Uterus (tissue), 2 donors: ENCODE data around the gene FH.

Experiments
- POLR2A ChIP-seq, 2 donors: fragments of 450-650 bp; IDR thresholded peaks; one replicate each; pipeline ENCODE4 v1.6.1; 2016; ENCODE audit warnings: antibody characterized with exemption in 2 of 2, mild to moderate bottlenecking in 1 of 2, moderate library complexity in 1 of 2
- TF ChIP-seq, protein P1 (sequence below), 4 experiments: fragments of 200-600 bp in 2 of 4; fragments of 450-650 bp in 2 of 4; sonication (generic) in 2 of 4; IDR thresholded peaks; one replicate each; pipeline ENCODE4 v1.5.1; 2016 to 2019; ENCODE audit warnings: antibody characterized with exemption in 4 of 4, mild to moderate bottlenecking in 2 of 4, moderate library complexity in 1 of 4

DNA sequence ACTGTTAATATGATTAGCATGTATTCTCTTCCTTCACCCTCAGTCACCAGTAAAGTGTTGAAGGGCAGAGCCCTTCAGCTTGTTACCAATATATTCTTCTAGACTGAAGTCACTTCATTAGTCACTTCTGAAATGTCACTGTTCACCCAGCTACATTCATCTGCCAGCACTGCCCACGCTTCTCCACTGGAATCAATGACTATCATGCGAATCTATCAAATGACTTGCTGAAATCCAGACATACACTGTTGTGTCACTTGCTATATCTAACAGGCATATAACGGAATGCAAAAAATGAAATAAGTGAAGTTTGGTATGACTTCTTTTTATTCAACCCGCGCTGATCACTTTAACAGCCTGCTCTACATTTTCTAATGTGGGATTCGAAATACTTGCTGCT is 16.1 kb downstream of the FH start:
- TF ChIP-seq, protein P1, sequence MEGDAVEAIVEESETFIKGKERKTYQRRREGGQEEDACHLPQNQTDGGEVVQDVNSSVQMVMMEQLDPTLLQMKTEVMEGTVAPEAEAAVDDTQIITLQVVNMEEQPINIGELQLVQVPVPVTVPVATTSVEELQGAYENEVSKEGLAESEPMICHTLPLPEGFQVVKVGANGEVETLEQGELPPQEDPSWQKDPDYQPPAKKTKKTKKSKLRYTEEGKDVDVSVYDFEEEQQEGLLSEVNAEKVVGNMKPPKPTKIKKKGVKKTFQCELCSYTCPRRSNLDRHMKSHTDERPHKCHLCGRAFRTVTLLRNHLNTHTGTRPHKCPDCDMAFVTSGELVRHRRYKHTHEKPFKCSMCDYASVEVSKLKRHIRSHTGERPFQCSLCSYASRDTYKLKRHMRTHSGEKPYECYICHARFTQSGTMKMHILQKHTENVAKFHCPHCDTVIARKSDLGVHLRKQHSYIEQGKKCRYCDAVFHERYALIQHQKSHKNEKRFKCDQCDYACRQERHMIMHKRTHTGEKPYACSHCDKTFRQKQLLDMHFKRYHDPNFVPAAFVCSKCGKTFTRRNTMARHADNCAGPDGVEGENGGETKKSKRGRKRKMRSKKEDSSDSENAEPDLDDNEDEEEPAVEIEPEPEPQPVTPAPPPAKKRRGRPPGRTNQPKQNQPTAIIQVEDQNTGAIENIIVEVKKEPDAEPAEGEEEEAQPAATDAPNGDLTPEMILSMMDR (IDR thresholded peaks at IDR 0.05): no peak
- TF ChIP-seq POLR2A (IDR thresholded peaks at IDR 0.05): no peak
